Measurements from ENCODE around the gene CDH23. TPM values are rescaled to one million over a fixed set of nuclear protein-coding genes. Genes with fewer than 3 reads are reported as not detected.

Gene CDH23
- total and polyA plus RNA-seq, 10 of the 15 experiments (the other 5 are each of a cell fraction or from before 2014, with no cell fraction given) = 0.09 to 0.40 (median 0.15) TPM; not detected in 1

GRCh38 chr10:71828702-71829101 lies 432.0 kb downstream of the CDH23 start:
- in situ Hi-C loops (cut with MboI) (no loop called here), intact Hi-C loops (cut with micrococcal nuclease; ENCODE audit: unreplicated experiment) (no loop called here)
- ChIA-PET RAD21 (ENCODE audit: unreplicated experiment) (no interaction called here), CTCF (interaction anchor here (1.7 kb wide), 1 partner anchor 68 kb away, joined by 4 read pairs; no protein-coding TSS in a partner anchor), SMC1A (ENCODE audit: uncharacterized antibody, unreplicated experiment) (no interaction called here), POLR2A (no interaction called here)
- FAIRE-seq (no peak), DNase-seq (ENCODE audit: low read depth, low spot score) (no peak), ATAC-seq (no peak)
- Histone ChIP-seq H4K20me1 (ENCODE audit: control insufficient read depth, insufficient read depth) (no peaks in the 10 kb centered on the region), H3K27ac (ENCODE audit: control insufficient read depth, insufficient read depth) (no peak overlapping the region), H3K4me3 (no peak overlapping the region), H3K9me3 (replicated peaks; ENCODE audit: control insufficient read depth, insufficient read depth, low read length) (no peaks in the 10 kb centered on the region; the same call in 2 of the 3 replicates), H3K36me3 (ENCODE audit: control insufficient read depth in 2 of 2, insufficient read depth in 2 of 2, low read length in 1 of 2) (peaks cover 34 to 71% of the 10 kb centered on the region in 2 experiments), H2AFZ (ENCODE audit: control insufficient read depth, low read depth, low read length) (no peak overlapping the region), H3K4me2 (ENCODE audit: control insufficient read depth, insufficient read depth) (no peak overlapping the region), H3K27me3 (replicated peaks in 1 of 2; ENCODE audit: control insufficient read depth in 2 of 2, insufficient read depth in 2 of 2, low read length in 1 of 2) (no peaks in the 10 kb centered on the region), H3K9ac (ENCODE audit: control insufficient read depth, insufficient read depth, low read length) (no peak overlapping the region), H3K4me1 (ENCODE audit: control insufficient read depth, insufficient read depth, low read length) (peaks cover 8% of the 10 kb centered on the region), H3K79me2 (ENCODE audit: control insufficient read depth, insufficient read depth, low read length) (peaks cover 12% of the 10 kb centered on the region)
- no TSS peak for BruUV-seq (replicated peaks)
- 97% methylated on average over 7 of the region's 7 CpGs for WGBS (ENCODE audit: insufficient coverage, insufficient replicate concordance, low lambda C conversion rate, missing lambda C conversion rate)
- TF ChIP-seq SREBF2 (IDR thresholded peaks at IDR 0.05; ENCODE audit: low read length) (no peak), SMARCA5 (IDR thresholded peaks at IDR 0.05) (no peak), HDAC2 (IDR thresholded peaks at IDR 0.05) (no peak), TBL1XR1 (IDR thresholded peaks at IDR 0.05; ENCODE audit: low read depth, low read length) (no peak), RAD21 (IDR thresholded peaks at IDR 0.05; ENCODE audit: insufficient read depth, low read depth, low read length) (no peak), SRF (IDR thresholded peaks at IDR 0.05; ENCODE audit: low read depth in 2 of 2, low read length in 2 of 2) (no peak), IKZF1 (conservative IDR thresholded peaks at IDR 0.05) (no peak), EP300 (IDR thresholded peaks at IDR 0.05; ENCODE audit: borderline replicate concordance in 1 of 2, control insufficient read depth in 1 of 2, low read depth in 2 of 2, low read length in 2 of 2) (no peak), CREB1 (IDR thresholded peaks at IDR 0.05; ENCODE audit: low read depth) (no peak), SUZ12 (IDR thresholded peaks at IDR 0.05; ENCODE audit: unreplicated experiment) (no peak), FOXK2 (IDR thresholded peaks at IDR 0.05) (no peak), DPF2 (IDR thresholded peaks at IDR 0.05) (no peak), IRF4 (IDR thresholded peaks at IDR 0.05; ENCODE audit: low read depth, low read length) (no peak), RUNX3 (IDR thresholded peaks at IDR 0.05; ENCODE audit: low read length) (no peak), RELB (IDR thresholded peaks at IDR 0.05; ENCODE audit: low read depth) (no peak)

Data from GM12878 (cell line).